Endothelial cell (in vitro differentiated cells): Measurements from ENCODE around the gene NOL6. TPM values are rescaled to one million over a fixed set of nuclear protein-coding genes. Genes with fewer than 3 reads are reported as not detected.

Source experiments
- DNase-seq: peaks from one replicate; pipeline ENCODE4 v3.0.0; 2021; ENCODE audit warnings: low spot score
- H3K27ac Mint-ChIP-seq: one replicate; pipeline ENCODE4 v1.8.0; 2021; ENCODE audit warnings: mixed read lengths, inconsistent platforms; ENCODE audit not compliant: unreplicated experiment
- H3K27me3 Mint-ChIP-seq: one replicate; pipeline ENCODE4 v1.8.0; 2021; ENCODE audit warnings: mild to moderate bottlenecking, moderate library complexity, mixed read lengths, inconsistent platforms; ENCODE audit not compliant: unreplicated experiment
- H3K36me3 Mint-ChIP-seq: one replicate; pipeline ENCODE4 v1.8.0; 2021; ENCODE audit warnings: mild to moderate bottlenecking, low read depth, mixed read lengths, inconsistent platforms; ENCODE audit not compliant: unreplicated experiment
- H3K4me1 Mint-ChIP-seq: one replicate; pipeline ENCODE4 v1.8.0; 2021; ENCODE audit warnings: mild to moderate bottlenecking, mixed read lengths, inconsistent platforms; ENCODE audit not compliant: unreplicated experiment
- H3K4me3 Mint-ChIP-seq: one replicate; pipeline ENCODE4 v1.8.0; 2021; ENCODE audit warnings: mild to moderate bottlenecking, mixed read lengths, inconsistent platforms; ENCODE audit not compliant: unreplicated experiment
- H3K9me3 Mint-ChIP-seq: one replicate; pipeline ENCODE4 v1.8.0; 2021; ENCODE audit warnings: mixed read lengths, inconsistent platforms; ENCODE audit not compliant: unreplicated experiment
- total RNA-seq: library from RNA; stranded (reverse); fragmentation: NEBNext Ultra II Directional; extraction: Animal tissue kit (Norgen Biotek cat#: 25700); gene quantifications from one replicate; pipeline ENCODE4 v1.2.1, GENCODE V29; 2021; ENCODE audit not compliant: unreplicated experiment
- TF ChIP-seq, protein P1 (sequence below): fragments of 200-600 bp; sonication (generic); IDR thresholded peaks from one replicate; pipeline ENCODE4 v1.5.0; 2021; ENCODE audit warnings: antibody characterized with exemption; ENCODE audit not compliant: unreplicated experiment

The NOL6 gene
- total RNA-seq, 1 donor from 2014 or later: 22.6 TPM

GRCh38 chr9:33434317-33435105, 39.2 kb downstream of the NOL6 start:
- H3K36me3 Mint-ChIP-seq: no peaks in the 10 kb centered on the region
- H3K4me1 Mint-ChIP-seq: peaks cover 37% of the 10 kb centered on the region

GRCh38 chr9:33433871-33434270, 39.9 kb downstream of the NOL6 start:
- H3K27me3 Mint-ChIP-seq: peaks cover 9% of the 10 kb centered on the region
- peaks cover 31% of the 10 kb centered on the region for H3K4me1 Mint-ChIP-seq
- H3K4me3 Mint-ChIP-seq: no peak overlapping the region
- TF ChIP-seq, protein P1, sequence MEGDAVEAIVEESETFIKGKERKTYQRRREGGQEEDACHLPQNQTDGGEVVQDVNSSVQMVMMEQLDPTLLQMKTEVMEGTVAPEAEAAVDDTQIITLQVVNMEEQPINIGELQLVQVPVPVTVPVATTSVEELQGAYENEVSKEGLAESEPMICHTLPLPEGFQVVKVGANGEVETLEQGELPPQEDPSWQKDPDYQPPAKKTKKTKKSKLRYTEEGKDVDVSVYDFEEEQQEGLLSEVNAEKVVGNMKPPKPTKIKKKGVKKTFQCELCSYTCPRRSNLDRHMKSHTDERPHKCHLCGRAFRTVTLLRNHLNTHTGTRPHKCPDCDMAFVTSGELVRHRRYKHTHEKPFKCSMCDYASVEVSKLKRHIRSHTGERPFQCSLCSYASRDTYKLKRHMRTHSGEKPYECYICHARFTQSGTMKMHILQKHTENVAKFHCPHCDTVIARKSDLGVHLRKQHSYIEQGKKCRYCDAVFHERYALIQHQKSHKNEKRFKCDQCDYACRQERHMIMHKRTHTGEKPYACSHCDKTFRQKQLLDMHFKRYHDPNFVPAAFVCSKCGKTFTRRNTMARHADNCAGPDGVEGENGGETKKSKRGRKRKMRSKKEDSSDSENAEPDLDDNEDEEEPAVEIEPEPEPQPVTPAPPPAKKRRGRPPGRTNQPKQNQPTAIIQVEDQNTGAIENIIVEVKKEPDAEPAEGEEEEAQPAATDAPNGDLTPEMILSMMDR: no peak
- no peaks in the 10 kb centered on the region for H3K36me3 Mint-ChIP-seq
- H3K27ac Mint-ChIP-seq: no peak overlapping the region
- no peak for DNase-seq
- H3K9me3 Mint-ChIP-seq: no peaks in the 10 kb centered on the region

More at GRCh38 chr9:33434317-33435105, 39.2 kb downstream of the NOL6 start:
- no peak for DNase-seq
- H3K27me3 Mint-ChIP-seq: peaks cover 9% of the 10 kb centered on the region
- H3K9me3 Mint-ChIP-seq: no peaks in the 10 kb centered on the region
- H3K27ac Mint-ChIP-seq: no peak overlapping the region
- no peak overlapping the region for H3K4me3 Mint-ChIP-seq
- TF ChIP-seq, protein P1: no peak

DNA sequence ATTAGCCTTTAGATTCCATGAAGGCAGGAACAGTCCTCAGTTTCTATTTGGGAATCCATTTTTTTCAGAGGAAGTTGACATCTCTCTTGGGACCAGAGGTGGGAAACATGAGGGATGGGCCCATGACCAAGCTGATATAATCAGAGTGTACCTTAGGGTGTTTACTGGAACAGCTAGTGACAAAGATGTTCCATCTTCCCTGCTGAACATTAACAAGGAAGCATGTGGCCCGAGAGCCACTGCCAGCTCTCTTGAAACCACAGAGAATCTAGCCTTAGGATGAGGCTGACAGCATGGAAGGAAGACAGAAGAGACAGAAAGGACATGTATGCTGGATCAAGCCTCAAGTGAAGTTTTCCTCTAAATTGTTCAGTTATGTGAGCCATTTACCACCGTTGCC, 42.3 kb downstream of the NOL6 start:
- Mint-ChIP-seq H3K27ac (no peak overlapping the region), H3K9me3 (no peaks in the 10 kb centered on the region), H3K4me3 (no peak overlapping the region)

DNA sequence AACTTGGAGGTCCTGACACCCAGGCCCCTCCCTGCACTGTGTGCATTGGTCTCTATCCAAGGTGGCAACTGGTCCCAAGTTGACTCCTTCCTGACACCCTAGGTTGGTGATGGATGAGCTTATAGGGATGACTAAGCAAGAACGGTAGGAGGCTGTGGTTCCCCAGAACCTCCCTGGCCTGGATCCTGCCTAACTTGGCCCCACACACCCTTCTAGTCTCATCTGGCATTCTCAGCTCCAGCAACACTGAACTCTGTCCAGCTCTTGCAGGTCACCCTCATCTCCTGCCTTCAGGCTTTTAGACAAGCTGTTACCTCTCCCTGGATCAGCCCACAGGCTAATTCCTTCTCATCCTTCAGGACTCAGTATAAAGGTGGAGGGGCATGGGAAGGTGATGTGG, 42.8 kb downstream of the NOL6 start:
- TF ChIP-seq, protein P1: no peak
- Mint-ChIP-seq H3K27me3 (peaks cover 13% of the 10 kb centered on the region), H3K4me1 (peaks cover 10% of the 10 kb centered on the region), H3K36me3 (no peaks in the 10 kb centered on the region), H3K9me3 (no peaks in the 10 kb centered on the region), H3K4me3 (no peak overlapping the region), H3K27ac (no peak overlapping the region)
- DNase-seq: no peak

More for the DNA sequence above, 42.3 kb downstream of the NOL6 start:
- peaks cover 15% of the 10 kb centered on the region for H3K4me1 Mint-ChIP-seq
- no peak for DNase-seq
- TF ChIP-seq, protein P1: no peak
- H3K27me3 Mint-ChIP-seq: peaks cover 13% of the 10 kb centered on the region
- H3K36me3 Mint-ChIP-seq: no peaks in the 10 kb centered on the region

- H3K4me1 Mint-ChIP-seq: peaks cover 4% of the 10 kb centered on the region
Measured at GRCh38 chr9:33429256-33429985, 44.3 kb downstream of the NOL6 start.

More at GRCh38 chr9:33429256-33429985, 44.3 kb downstream of the NOL6 start:
- DNase-seq: no peak
- H3K9me3 Mint-ChIP-seq: no peaks in the 10 kb centered on the region
- no peaks in the 10 kb centered on the region for H3K36me3 Mint-ChIP-seq
- no peak overlapping the region for H3K27ac Mint-ChIP-seq
- H3K4me3 Mint-ChIP-seq: no peak overlapping the region
- H3K27me3 Mint-ChIP-seq: peaks cover 9% of the 10 kb centered on the region
- TF ChIP-seq, protein P1: no peak
